ENCODE data around the gene SH2D7. TPM values are rescaled to one million over a fixed set of nuclear protein-coding genes. Genes with fewer than 3 reads are reported as not detected.

SH2D7 gene
- total RNA-seq, 1 experiment from 2014 or later = 0.36 TPM

- no peak for DNase-seq
- H3K4me3 ChIP-seq = no peak overlapping the region
- no peaks in the 10 kb centered on the region for H3K9me3 ChIP-seq (replicated peaks)
- no peaks in the 10 kb centered on the region for H3K36me3 ChIP-seq
- no peak overlapping the region for H3K27ac ChIP-seq
- no peaks in the 10 kb centered on the region for H3K27me3 ChIP-seq
- H3K4me1 ChIP-seq = peaks cover 8% of the 10 kb centered on the region
Observed at GRCh38 chr15:78110916-78111475, 18.6 kb downstream of the SH2D7 start.

GRCh38 chr15:78111788-78112187 is 19.4 kb downstream of the SH2D7 start:
- Histone ChIP-seq H3K4me3 (no peak overlapping the region), H3K36me3 (no peaks in the 10 kb centered on the region), H3K27me3 (no peaks in the 10 kb centered on the region), H3K4me1 (peaks cover 4% of the 10 kb centered on the region; the same call in 1 of the 2 replicates), H3K9me3 (replicated peaks) (no peaks in the 10 kb centered on the region), H3K27ac (no peak overlapping the region)
- DNase-seq = no peak

- Histone ChIP-seq H3K36me3 (no peaks in the 10 kb centered on the region), H3K27me3 (no peaks in the 10 kb centered on the region), H3K4me1 (peaks cover 4% of the 10 kb centered on the region; the same call in 1 of the 2 replicates), H3K4me3 (no peak overlapping the region), H3K27ac (no peak overlapping the region), H3K9me3 (replicated peaks) (no peaks in the 10 kb centered on the region)
- DNase-seq = no peak
Observed at GRCh38 chr15:78112551-78112950, 20.2 kb downstream of the SH2D7 start.

- Histone ChIP-seq H3K4me1 (peaks cover 4% of the 10 kb centered on the region; the same call in 1 of the 2 replicates), H3K9me3 (replicated peaks) (no peaks in the 10 kb centered on the region), H3K27me3 (peaks cover 11% of the 10 kb centered on the region; the same call in 1 of the 2 replicates), H3K27ac (no peak overlapping the region), H3K36me3 (no peaks in the 10 kb centered on the region), H3K4me3 (no peak overlapping the region)
- no peak for DNase-seq
Observed at GRCh38 chr15:78120523-78120922, 28.2 kb downstream of the SH2D7 start.

- Histone ChIP-seq H3K4me3 (no peak overlapping the region), H3K27ac (no peak overlapping the region), H3K4me1 (peaks cover 4% of the 10 kb centered on the region; the same call in 1 of the 2 replicates), H3K36me3 (no peaks in the 10 kb centered on the region), H3K27me3 (0 out of 2 replicates have a peak, but pooled peaks cover 2% of the 10 kb centered on the region), H3K9me3 (replicated peaks) (no peaks in the 10 kb centered on the region)
- no peak for DNase-seq
Observed at GRCh38 chr15:78125267-78125666, 32.9 kb downstream of the SH2D7 start.

- no peaks in the 10 kb centered on the region for H3K4me1 ChIP-seq
- H3K27ac ChIP-seq = no peak overlapping the region
- no peaks in the 10 kb centered on the region for H3K9me3 ChIP-seq (replicated peaks)
- H3K27me3 ChIP-seq = no peaks in the 10 kb centered on the region
- no peaks in the 10 kb centered on the region for H3K36me3 ChIP-seq
- no peak for DNase-seq
- H3K4me3 ChIP-seq = no peak overlapping the region
Observed at GRCh38 chr15:78127882-78128281, 35.5 kb downstream of the SH2D7 start.

- H3K4me1 ChIP-seq = no peaks in the 10 kb centered on the region
- no peak overlapping the region for H3K27ac ChIP-seq
- no peaks in the 10 kb centered on the region for H3K9me3 ChIP-seq (replicated peaks)
- no peaks in the 10 kb centered on the region for H3K36me3 ChIP-seq
- peak in 1 of 2 experiments; percentile 39 for DNase-seq
- H3K27me3 ChIP-seq = no peaks in the 10 kb centered on the region
- no peak overlapping the region for H3K4me3 ChIP-seq
Observed at GRCh38 chr15:78129077-78129750, 36.9 kb downstream of the SH2D7 start.

GRCh38 chr15:78129751-78130287 is 37.5 kb downstream of the SH2D7 start:
- no peaks in the 10 kb centered on the region for H3K9me3 ChIP-seq (replicated peaks)
- no peaks in the 10 kb centered on the region for H3K27me3 ChIP-seq
- no peaks in the 10 kb centered on the region for H3K4me1 ChIP-seq
- no peak for DNase-seq
- no peaks in the 10 kb centered on the region for H3K36me3 ChIP-seq
- H3K4me3 ChIP-seq = no peak overlapping the region
- no peak overlapping the region for H3K27ac ChIP-seq

GRCh38 chr15:78130466-78131294 is 38.3 kb downstream of the SH2D7 start:
- no peak overlapping the region for H3K27ac ChIP-seq
- no peak for DNase-seq
- no peaks in the 10 kb centered on the region for H3K4me1 ChIP-seq
- no peak overlapping the region; the same call in 1 of the 2 replicates for H3K4me3 ChIP-seq
- no peaks in the 10 kb centered on the region for H3K9me3 ChIP-seq (replicated peaks)
- H3K36me3 ChIP-seq = no peaks in the 10 kb centered on the region
- no peaks in the 10 kb centered on the region for H3K27me3 ChIP-seq

- peak; percentile 65 to 78 for DNase-seq
- Histone ChIP-seq H3K27me3 (no peaks in the 10 kb centered on the region), H3K4me3 (peak within 1 kb of the TSS; percentile 70), H3K9me3 (replicated peaks) (no peaks in the 10 kb centered on the region), H3K27ac (peak within 1 kb of the TSS; percentile 4; the same call in 1 of the 2 replicates), H3K4me1 (no peaks in the 10 kb centered on the region), H3K36me3 (no peaks in the 10 kb centered on the region)
Observed at GRCh38 chr15:78131295-78132061, 39.1 kb downstream of the SH2D7 start, which contains the start of gene CIB2. Gene CIB2, minus strand, starts transcription at chr15:78131445. Its CDS starts 230 bp downstream, at chr15:78131215.

GRCh38 chr15:78133801-78134200 is 41.4 kb downstream of the SH2D7 start:
- Histone ChIP-seq H3K27ac (no peak overlapping the region), H3K4me3 (no peak overlapping the region), H3K4me1 (no peaks in the 10 kb centered on the region), H3K27me3 (no peaks in the 10 kb centered on the region), H3K36me3 (no peaks in the 10 kb centered on the region), H3K9me3 (replicated peaks) (no peaks in the 10 kb centered on the region)
- DNase-seq = no peak

- Histone ChIP-seq H3K36me3 (no peaks in the 10 kb centered on the region), H3K27ac (no peak overlapping the region), H3K27me3 (peaks cover 3% of the 10 kb centered on the region; the same call in 1 of the 2 replicates), H3K4me1 (no peaks in the 10 kb centered on the region), H3K9me3 (replicated peaks) (no peaks in the 10 kb centered on the region), H3K4me3 (no peak overlapping the region)
- no peak for DNase-seq
Observed at GRCh38 chr15:78139578-78139977, 47.2 kb downstream of the SH2D7 start.

- H3K27ac ChIP-seq = no peak overlapping the region
- no peak overlapping the region for H3K4me3 ChIP-seq
- H3K4me1 ChIP-seq = no peaks in the 10 kb centered on the region
- H3K27me3 ChIP-seq = peaks cover 3% of the 10 kb centered on the region; the same call in 1 of the 2 replicates
- H3K9me3 ChIP-seq (replicated peaks) = no peaks in the 10 kb centered on the region
- no peaks in the 10 kb centered on the region for H3K36me3 ChIP-seq
- DNase-seq = no peak
Observed at GRCh38 chr15:78140292-78140691, 47.9 kb downstream of the SH2D7 start.

- no peaks in the 10 kb centered on the region for H3K9me3 ChIP-seq (replicated peaks)
- no peaks in the 10 kb centered on the region for H3K36me3 ChIP-seq
- no peak overlapping the region for H3K4me3 ChIP-seq
- peaks cover 4% of the 10 kb centered on the region; the same call in 1 of the 2 replicates for H3K4me1 ChIP-seq
- no peak for DNase-seq
- peaks cover 3% of the 10 kb centered on the region; the same call in 1 of the 2 replicates for H3K27me3 ChIP-seq
- H3K27ac ChIP-seq = no peak overlapping the region
Observed at GRCh38 chr15:78142332-78142731, 50.0 kb downstream of the SH2D7 start.

All from SJCRH30 (cell line).